ENCODE results near the gene ARMC9.
"Not testable (repeated sequence)": the region's sequence is repeated elsewhere in the genome, so short reads cannot be mapped to it uniquely, and the experiment has no call there.

ARMC9 gene

GRCh38 chr2:231245249-231246094 lies 47.0 kb downstream of the ARMC9 start:
- DNase-seq = no peak

DNA sequence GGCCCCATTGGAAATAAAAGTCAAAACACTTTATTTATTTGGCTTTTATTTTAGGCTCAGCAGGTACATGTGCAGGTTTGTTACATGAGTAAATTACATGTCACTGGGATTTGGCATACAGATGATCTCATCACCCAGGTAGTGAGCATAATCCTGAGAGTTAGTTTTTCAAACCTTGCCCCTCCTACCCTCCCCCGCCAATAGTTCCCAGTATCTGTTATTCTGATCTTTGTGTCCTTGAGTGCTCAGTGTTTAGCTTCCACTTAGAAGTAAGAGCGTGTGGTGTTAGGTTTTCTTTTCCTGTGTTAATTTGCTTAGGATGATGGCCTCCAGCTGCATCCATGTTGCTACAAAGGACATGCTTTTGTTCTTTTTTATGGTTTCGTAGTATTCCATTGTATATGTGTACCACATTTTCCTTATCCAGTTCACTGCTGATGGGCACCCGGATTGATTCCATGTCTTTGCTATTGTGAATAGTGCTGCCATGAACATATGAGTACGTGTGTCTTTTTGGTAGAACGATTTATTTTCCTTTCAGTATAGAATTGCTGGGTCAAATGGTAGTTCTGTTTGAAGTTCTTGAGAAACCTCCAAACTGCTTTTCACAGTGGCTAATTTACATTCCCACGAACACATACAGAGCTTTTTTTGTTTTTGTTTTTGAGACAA lies 47.9 kb downstream of the ARMC9 start:
- DNase-seq = no peak

DNA sequence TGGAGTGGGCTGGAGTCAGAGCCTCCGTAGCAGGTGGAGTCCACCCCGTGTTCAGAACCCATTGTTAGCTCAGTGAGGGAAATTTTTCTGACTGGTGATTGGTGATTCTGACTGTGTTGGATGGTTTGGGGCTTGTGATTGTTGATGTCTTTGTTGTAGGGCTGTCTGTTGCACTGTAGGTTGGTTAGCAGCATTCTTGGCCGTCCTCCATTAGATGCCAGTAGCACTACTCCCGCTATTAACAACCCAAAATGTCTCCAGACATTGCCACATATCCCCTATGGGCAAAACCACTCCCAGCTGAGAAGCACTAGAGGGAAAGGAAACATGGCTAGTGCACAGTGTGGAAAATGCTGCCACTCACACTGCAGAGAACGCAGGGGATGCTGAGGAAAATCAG lies 51.7 kb downstream of the ARMC9 start:
- no peak for DNase-seq

DNA sequence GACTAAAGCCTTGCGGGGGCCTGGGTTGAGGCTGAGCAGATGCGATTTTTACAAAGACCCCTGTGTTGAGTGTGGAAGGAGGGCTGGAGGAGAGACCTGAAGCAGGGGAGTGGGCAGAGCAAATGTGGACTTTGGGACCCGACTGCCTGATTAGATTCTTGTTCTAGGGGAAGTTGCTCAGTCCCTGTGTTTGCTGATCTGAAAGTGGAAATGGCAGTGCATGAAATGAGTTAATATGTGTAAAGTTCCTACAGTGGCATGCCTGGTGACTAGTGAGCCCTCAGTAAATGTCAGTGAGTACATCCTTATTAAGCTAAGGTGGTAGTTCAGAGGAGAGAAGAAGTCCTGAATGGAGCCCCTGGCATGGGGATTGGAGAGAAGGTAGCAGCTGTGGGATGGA lies 52.3 kb downstream of the ARMC9 start:
- no peak for DNase-seq

DNA sequence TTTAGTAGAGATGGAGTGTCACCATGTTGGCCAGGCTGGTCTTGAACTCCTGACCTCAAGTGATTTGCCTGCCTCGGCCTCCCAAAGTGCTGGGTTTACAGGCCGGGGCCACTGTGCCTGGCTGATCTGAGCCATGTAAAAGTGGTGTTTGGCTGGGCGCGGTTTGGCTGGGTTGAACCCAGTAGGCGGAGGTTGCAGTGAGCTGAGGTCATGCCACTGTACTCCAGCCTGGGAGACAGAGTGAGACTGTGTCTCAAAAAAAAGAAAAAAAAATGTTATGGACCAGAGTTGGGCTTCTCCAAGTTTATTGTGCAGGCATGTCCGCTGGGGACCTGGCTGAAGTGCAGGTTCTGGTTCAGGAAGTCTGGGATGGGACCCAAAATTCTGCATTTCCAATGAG lies 54.9 kb downstream of the ARMC9 start:
- not testable (repeated sequence) for DNase-seq

DNA sequence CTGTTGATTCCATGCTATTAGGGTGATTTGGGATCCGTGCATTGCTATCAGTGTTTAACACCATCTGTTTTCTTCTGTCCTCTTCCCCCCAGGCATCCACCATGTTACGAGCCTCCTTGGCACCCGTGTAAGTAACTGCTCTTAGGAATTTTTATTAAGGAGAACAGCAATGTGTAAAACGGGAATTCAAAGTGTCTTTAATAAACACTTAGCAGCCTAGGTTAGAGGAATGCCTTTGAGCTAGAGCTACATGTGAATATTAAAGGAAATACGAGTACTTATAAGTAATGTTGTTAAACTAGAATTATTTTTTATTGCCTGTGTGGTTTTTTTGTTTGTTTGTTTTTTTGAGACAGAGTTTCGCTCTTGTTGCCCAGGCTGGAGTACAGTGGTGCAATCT lies 58.1 kb downstream of the ARMC9 start:
- no peak for DNase-seq

DNA sequence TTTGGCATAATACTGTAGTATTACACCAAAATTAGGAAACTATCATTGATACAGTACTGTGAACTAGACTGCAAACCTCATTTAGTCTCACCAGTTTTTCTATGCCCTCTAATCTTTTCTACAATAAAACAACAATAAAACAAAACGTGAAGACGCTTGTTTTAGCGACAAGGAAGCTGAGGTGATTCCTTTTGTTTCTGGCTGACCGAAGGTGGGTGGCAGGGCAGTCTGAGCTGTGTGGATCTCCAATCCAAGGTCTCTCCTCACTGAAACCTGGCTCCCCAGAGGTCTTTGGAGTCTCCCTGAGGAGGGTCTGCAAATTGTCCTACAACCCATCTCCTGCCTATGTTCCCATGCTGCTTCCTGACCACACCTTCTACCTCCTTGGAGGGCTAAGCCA lies 59.3 kb downstream of the ARMC9 start:
- DNase-seq = no peak

DNA sequence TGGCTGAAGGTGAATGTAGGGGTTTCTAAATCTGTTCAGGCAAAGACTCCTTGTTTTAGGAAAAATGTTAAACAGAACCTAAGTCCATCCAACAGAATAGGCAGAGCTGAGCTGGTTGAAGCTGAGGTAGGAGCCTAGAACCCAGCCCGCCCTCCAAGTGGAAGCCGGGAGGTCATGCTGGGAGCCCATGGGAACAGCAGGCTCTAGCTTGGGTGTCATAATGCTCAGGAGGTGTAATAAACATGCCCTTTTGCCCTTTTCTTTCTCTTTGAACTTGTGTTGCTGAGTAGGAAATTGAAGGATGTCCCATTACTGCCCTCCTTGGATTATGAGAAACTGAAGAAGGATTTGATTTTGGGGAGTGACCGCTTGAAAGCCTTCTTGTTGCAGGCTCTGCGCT lies 60.3 kb downstream of the ARMC9 start:
- no peak for DNase-seq

DNA sequence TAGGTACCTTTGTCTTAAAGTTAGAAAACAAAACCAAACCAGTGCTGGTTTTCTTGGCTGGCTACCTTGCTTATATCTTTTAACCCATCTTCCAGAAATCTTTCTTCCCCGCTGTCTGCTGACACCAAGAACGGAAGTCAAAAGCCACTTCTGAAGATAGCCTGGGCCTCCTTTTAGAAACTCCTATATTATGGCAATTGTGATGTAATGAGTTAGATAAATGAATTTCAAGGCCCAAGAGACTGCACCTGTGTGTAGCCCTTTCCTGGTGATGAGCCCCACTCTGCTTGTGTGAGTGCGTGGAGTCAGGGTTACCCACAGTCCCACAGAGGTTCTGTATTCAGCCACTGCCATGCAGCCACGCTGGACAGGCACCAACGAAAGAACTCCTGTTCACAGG lies 60.7 kb downstream of the ARMC9 start:
- DNase-seq = no peak

DNA sequence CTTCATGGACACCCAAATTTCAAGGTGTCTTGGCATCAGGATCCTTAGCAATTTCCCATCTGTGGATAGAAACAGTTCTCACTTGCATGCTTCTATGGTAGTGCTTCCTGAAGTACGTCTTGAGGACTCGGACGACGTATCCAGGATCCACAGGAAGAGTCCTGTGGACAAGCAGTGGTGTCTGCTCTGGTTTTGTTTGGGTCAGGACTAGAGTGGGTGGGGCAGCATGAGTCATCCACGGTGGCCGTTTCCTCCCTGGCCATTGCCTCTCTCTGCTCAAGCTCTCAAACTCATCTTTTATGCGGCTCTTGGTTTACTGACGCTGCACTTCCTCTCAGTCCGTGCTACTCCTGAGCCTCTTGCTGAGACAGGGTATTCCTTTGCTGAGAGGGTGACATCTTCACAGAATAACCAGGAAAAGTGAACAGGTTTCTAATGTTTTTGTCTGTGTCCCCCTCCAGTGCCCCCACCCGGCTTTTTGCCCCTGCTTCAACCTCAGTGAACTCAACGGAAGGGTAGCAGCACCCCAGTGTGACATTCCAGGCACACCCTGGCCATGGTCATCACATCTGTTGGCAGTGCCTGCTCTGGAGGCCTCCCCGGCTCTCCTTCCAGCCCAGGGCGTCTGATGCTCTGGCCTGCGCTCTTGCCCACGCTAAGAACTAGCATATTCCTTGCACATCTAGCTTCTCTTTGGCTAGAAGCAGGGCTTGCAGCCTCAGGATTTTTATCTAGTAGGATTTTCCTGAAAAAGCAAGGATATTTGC lies 62.2 kb downstream of the ARMC9 start:
- no peak for DNase-seq

DNA sequence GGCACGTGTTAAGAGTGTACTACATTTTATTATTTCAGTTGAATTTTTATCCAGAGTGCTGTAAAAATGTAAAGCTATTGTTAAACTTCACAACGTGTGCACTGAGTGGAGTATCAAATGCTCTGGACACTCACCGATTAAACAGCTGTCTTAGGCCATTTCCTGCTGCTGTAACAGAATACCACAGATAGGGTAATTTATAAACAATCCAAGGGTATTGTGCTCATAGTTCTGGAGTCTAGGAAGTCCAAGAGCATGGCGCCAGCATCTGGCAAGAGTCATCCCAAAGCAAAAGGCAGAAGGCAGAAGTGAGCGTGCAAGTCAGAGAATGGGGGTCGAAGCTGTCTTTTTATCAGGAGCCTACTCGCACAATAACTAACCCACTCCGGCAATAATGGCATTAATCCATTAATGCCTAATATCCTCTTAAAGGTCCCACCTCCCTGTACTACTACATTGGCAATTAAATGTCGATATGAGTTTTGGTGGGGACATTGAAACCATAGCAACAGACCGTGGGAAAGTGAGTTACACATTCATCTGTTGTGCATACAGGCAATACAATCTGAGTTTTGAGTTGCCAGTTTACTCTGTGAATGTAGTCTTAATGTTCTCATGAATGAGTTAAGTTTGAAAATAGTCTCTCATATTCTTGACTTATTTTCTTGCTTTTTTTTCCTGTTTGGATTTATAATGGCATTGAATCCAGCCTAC lies 64.8 kb downstream of the ARMC9 start:
- no peak for DNase-seq

DNA sequence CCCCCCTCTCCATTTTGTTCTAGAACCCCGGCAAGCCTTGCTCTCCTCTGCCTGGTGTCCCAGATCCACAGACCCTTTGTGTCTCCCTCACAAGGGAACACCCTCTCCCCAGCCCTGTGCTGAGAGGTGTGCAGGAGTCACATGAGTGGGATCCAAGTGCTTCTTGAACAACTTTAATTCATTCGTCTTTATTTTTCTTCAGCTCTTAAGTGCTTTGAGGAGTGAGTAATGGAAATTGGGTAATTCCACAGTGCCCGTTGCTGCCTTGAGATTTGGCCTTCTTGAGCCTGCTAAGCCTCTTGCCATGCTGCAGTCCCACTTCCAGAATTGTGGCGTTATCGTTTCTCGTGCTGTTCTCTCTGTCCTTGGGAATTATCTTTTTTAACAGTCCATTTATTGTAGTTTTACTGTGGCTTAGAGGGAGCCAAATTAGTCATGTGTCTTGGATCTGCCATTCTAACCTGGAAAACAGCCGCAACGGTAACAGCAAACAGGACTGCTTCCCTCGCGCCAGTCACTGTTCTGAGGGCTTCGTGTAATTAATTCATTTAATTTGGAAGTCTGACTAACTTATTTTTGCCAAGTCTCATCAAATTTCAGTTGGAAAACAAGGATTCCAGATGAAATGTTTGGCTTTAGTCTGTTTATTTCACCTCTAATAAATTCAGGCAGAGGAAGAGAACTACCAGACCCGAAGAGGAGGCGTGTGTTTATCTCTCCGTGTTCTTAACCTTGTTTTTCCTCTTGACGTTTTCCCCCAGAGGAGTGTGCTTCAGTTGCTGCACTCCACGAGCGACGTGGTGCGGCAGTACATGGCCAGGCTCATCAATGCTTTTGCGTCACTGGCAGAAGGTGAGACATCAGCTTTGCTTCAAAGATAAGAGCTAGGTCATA lies 72.0 kb downstream of the ARMC9 start:
- DNase-seq = no peak

GRCh38 chr2:231272991-231273390 lies 74.6 kb downstream of the ARMC9 start:
- no peak for DNase-seq

DNA sequence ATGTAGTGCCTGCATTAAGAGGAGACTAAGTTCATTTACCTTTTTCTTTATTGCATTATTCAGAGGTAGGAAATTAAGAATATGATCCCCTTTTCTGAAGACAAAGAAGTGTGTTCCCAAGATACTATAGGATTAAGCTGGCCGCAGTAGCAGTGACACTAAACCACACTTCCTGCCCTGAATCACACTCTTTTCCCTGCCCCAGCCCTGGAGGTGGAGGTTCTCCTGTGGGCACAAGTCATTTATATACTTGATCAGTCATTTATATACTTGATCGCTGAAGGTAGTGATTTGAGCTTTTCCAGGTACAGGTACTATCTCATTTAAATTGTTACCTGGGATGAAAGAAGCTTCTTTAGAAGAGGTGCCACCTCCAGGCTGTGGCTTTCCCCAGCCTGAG lies 78.6 kb downstream of the ARMC9 start:
- DNase-seq = no peak

- no peak for DNase-seq
Observed at GRCh38 chr2:231277962-231278361, 79.5 kb downstream of the ARMC9 start.

DNA sequence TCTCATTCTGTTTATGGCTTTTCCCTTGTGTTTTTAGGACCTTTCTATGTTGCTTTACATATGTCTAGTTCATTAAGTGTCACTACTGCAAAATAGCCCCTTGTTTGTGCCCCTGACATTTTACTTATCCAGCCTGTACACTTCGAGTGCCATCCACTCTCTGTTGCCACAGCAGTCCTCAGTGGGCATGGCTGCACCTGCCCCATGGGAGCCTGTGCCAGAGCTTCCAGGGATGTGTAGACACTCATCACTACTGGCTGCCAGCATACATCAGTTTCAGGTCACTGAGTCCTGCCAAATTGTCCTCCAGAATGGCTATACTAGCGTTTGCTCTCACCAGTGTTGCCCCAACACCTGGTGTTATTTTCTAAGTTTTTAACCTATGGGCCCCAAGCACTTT lies 80.4 kb downstream of the ARMC9 start:
- no peak for DNase-seq

DNA sequence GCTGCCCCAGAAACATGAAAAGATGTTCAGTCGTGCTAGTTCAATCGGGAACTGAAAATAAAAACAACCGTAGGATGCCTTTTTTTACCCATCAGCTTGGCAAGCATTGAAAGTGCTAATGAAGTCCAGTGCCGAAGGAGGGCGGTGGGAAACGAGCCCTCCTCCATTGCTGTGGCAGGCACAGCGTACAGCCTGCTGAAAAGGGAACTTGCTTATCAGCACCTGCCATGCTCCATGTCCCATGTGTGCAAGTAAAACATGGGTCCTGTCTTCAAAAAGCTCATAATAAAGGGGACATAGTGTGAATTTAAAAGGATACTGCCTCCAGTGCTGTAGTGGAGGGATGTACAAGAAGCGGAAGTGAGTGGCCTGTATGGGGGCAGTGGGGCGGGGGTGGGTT lies 82.4 kb downstream of the ARMC9 start:
- DNase-seq = no peak

DNA sequence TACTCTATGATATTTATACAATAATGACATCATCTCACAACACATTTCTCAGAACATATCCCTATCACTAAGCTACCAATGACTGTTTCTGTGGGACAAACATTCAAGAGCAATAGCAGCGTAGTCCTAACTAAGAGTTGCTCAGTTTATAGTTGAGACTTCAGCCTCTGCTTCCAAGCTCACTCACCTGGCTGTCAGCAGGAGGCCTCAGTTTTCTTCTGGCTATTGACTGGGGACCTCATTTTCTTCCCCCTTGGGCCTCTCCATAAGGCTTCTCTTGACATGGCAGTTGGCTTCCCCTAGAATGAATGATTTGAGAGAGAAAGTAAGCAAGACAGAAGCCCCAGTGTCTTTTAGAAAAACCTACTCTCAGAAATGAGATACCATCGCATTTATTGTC lies 85.9 kb downstream of the ARMC9 start:
- DNase-seq = no peak

DNA sequence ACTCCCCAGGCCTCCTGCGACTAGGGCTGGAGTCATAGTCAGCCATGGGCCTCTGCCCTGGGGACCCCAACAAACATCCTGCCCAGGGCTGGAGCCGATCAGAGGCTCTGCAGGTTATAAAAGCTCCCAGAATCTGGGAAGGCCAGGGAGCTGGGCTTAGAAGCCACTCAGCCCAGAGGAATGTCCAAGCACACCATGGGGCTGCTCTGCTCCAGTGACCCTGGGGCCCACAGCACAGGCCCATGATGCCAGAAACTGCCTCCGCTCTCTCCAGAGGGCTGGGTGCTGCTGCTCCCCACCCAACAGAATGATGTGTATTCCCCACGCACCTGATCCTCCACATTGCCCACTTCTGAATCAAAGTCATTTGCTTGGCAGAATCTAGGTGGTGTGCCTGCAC lies 88.5 kb downstream of the ARMC9 start:
- DNase-seq = no peak

GRCh38 chr2:231287696-231288095 lies 89.3 kb downstream of the ARMC9 start:
- DNase-seq = no peak

- DNase-seq = no peak
Observed at GRCh38 chr2:231288590-231288989, 90.2 kb downstream of the ARMC9 start.
